ENCODE results near the gene KRT71.

DNA sequence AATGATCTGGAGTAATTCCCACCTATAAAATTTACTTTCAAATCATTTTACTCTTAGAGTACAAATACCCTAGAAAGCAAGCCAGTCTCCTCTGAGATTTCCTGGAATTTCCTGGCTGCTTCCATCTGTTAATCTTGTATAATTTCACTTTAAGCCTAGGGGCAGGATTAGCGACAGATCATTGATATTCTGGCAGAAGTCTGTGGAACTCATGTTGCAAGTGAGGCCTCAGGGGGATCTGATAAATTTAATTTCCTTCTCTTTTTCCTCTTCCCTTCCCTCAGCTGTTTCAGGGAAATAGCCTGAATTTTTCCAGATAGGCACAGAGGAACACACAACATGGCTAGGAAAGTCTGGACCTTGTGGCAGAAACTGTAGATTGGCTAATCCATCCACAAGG is 54.0 kb downstream of the KRT71 start:
- TF ChIP-seq, protein P1, sequence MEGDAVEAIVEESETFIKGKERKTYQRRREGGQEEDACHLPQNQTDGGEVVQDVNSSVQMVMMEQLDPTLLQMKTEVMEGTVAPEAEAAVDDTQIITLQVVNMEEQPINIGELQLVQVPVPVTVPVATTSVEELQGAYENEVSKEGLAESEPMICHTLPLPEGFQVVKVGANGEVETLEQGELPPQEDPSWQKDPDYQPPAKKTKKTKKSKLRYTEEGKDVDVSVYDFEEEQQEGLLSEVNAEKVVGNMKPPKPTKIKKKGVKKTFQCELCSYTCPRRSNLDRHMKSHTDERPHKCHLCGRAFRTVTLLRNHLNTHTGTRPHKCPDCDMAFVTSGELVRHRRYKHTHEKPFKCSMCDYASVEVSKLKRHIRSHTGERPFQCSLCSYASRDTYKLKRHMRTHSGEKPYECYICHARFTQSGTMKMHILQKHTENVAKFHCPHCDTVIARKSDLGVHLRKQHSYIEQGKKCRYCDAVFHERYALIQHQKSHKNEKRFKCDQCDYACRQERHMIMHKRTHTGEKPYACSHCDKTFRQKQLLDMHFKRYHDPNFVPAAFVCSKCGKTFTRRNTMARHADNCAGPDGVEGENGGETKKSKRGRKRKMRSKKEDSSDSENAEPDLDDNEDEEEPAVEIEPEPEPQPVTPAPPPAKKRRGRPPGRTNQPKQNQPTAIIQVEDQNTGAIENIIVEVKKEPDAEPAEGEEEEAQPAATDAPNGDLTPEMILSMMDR (conservative IDR thresholded peaks at IDR 0.05; ENCODE audit: low read length): no peak
- TF ChIP-seq EZH2phosphoT487 (IDR thresholded peaks at IDR 0.05; ENCODE audit: borderline replicate concordance, low read depth, low read length): no peak
